ENCODE data around the gene PFKL. TPM values are rescaled to one million over a fixed set of nuclear protein-coding genes. Genes with fewer than 3 reads are reported as not detected.

PFKL gene
- total and polyA plus RNA-seq, 11 donors: 34.0 to 85.1 (median 46.1) TPM

GRCh38 chr21:44323591-44323990 is 23.7 kb downstream of the PFKL start:
- no peak for DNase-seq
- TF ChIP-seq POLR2A (IDR thresholded peaks at IDR 0.05) (no peak), CTCF (IDR thresholded peaks at IDR 0.05) (no peak)
- 88 to 91% (median 89%) methylated on average over 11 to 20 of the region's 20 CpGs for WGBS, 4 donors

GRCh38 chr21:44324106-44324853 is 24.4 kb downstream of the PFKL start:
- no peak for DNase-seq
- TF ChIP-seq POLR2A (IDR thresholded peaks at IDR 0.05) (no peak), CTCF (IDR thresholded peaks at IDR 0.05) (no peak)
- no peaks in the 10 kb centered on the region for H3K9me3 ChIP-seq
- no peak for ATAC-seq
- H3K27ac ChIP-seq: no peak overlapping the region
- H3K36me3 ChIP-seq: peaks cover 0 to 89% (median 57%) of the 10 kb centered on the region in 9 donors
- 94 to 96% (median 95%) methylated on average over 14 to 37 of the region's 37 CpGs for WGBS, 4 donors
- intact Hi-C loops (cut with DNase I): loop anchor here in 1 of 10 donors (10.0 kb wide), 1 partner anchor 61 kb away; no protein-coding TSS in a partner anchor
- H3K4me3 ChIP-seq: no peak overlapping the region
- H3K27me3 ChIP-seq: no peaks in the 10 kb centered on the region
- no peaks in the 10 kb centered on the region for H3K4me1 ChIP-seq

More at GRCh38 chr21:44323591-44323990, 23.7 kb downstream of the PFKL start:
- Histone ChIP-seq H3K36me3 (peaks cover 0 to 96% (median 63%) of the 10 kb centered on the region in 9 donors), H3K4me3 (no peak overlapping the region), H3K27me3 (no peaks in the 10 kb centered on the region), H3K4me1 (no peaks in the 10 kb centered on the region), H3K9me3 (no peaks in the 10 kb centered on the region), H3K27ac (no peak overlapping the region)
- no peak for ATAC-seq
- intact Hi-C loops (cut with DNase I): loop anchor here in 1 of 10 donors (10.0 kb wide), 1 partner anchor 61 kb away; no protein-coding TSS in a partner anchor

GRCh38 chr21:44324854-44325107 is 24.9 kb downstream of the PFKL start:
- no peak overlapping the region for H3K27ac ChIP-seq
- no peak for DNase-seq
- H3K36me3 ChIP-seq: peaks cover 0 to 84% (median 52%) of the 10 kb centered on the region in 9 donors
- no peak for TF ChIP-seq POLR2A (IDR thresholded peaks at IDR 0.05)
- H3K4me3 ChIP-seq: no peak overlapping the region
- H3K27me3 ChIP-seq: no peaks in the 10 kb centered on the region
- WGBS, 4 donors: 94 to 95% (median 95%) methylated on average over 10 to 11 of the region's 11 CpGs
- no peaks in the 10 kb centered on the region for H3K9me3 ChIP-seq
- H3K4me1 ChIP-seq: no peaks in the 10 kb centered on the region
- intact Hi-C loops (cut with DNase I): loop anchor here in 1 of 10 donors (10.0 kb wide), 1 partner anchor 60 kb away; no protein-coding TSS in a partner anchor
- ATAC-seq: no peak

- Histone ChIP-seq H3K27ac (no peak overlapping the region), H3K9me3 (no peaks in the 10 kb centered on the region), H3K36me3 (peaks cover 0 to 76% (median 46%) of the 10 kb centered on the region in 9 donors), H3K4me3 (no peak overlapping the region), H3K27me3 (no peaks in the 10 kb centered on the region), H3K4me1 (no peaks in the 10 kb centered on the region)
- DNase-seq (no peak), ATAC-seq (no peak)
- TF ChIP-seq CTCF (IDR thresholded peaks at IDR 0.05) (no peak), POLR2A (IDR thresholded peaks at IDR 0.05) (no peak)
- WGBS, 4 donors: 87 to 92% (median 89%) methylated on average over 15 to 44 of the region's 44 CpGs
- intact Hi-C loops (cut with DNase I): loop anchor here in 1 of 10 donors (2.0 to 10.0 kb wide), 2 partner anchors 19 to 59 kb away; no protein-coding TSS in a partner anchor
These were observed 25.8 kb downstream of the PFKL start for GRCh38 chr21:44325386-44326271.
